ENCODE results near the gene PTPRD.
"Not testable (repeated sequence)": the region's sequence is repeated elsewhere in the genome, so short reads cannot be mapped to it uniquely, and the experiment has no call there.

The PTPRD gene

GRCh38 chr9:8697565-8697964, 1915.2 kb downstream of the PTPRD start:
- not testable (repeated sequence) for DNase-seq

- no peak for DNase-seq
Measured at GRCh38 chr9:8696516-8696915, 1916.3 kb downstream of the PTPRD start.

- no peak for DNase-seq
Measured at GRCh38 chr9:8694983-8695588, 1917.7 kb downstream of the PTPRD start.

DNA sequence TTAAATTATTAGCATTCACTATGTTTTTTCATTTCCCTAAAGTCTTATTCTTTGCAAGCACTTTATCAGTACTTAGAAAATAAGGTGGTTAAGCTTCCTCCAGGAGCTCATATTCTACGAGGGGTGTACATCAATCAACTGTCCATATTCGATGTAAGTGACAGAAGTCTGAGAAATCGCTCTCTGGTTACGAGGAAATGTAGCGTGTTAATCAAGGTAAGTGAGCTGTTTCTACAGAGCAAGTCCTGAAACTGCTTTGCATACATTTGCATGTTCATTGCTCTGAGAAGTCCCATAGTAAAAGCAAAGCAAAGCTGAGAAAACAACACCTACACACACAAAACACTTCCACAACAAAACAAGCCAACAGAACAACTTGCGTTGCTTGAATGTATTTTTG, 1919.3 kb downstream of the PTPRD start:
- DNase-seq = no peak

GRCh38 chr9:8686516-8686915, 1926.3 kb downstream of the PTPRD start:
- DNase-seq = no peak

- no peak for DNase-seq
Measured at GRCh38 chr9:8685825-8686224, 1927.0 kb downstream of the PTPRD start.

GRCh38 chr9:8684978-8685708, 1927.7 kb downstream of the PTPRD start:
- no peak for DNase-seq

- DNase-seq = no peak
Measured at GRCh38 chr9:8683496-8683895, 1929.3 kb downstream of the PTPRD start.

GRCh38 chr9:8680658-8681057, 1932.1 kb downstream of the PTPRD start:
- DNase-seq = no peak

DNA sequence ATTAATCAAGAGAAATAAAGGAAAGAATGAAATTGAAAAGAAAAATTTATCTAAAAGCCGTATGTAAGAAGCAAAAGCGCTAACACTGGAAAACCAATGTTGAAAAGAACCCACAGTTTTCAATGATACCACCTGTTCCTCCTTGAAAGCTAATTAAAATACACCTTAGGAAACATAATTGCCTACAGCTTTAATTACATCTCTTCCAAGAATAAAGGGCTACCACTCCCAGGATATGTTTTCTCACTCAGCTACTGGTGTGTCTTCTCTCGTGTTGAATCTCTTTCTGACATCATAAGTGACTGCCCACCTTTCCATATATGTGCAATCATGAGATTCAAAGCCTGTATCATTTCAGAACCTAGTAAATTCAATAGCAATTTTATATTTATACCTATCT, 1932.6 kb downstream of the PTPRD start:
- DNase-seq = no peak

DNA sequence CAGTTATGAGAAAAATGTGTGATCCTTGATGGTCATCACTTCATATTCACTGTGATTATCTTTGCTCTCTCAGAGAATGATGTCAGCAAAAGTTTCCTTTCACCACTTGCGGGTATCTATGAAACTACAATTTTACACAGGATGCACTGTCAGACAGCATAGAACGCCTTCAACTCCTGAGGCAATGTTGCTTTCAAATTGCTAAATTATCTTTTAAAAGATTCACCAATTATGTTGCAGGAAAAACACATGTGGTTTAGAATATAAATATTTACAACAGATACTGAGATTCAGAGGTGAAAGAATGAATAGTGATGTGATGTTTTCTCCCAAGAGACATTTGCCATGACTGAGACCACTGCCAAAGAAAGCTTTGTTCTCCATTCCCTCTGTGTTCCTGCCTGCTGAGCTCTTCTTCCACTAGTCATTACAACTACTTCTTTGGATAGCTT, 1933.4 kb downstream of the PTPRD start:
- DNase-seq = no peak

GRCh38 chr9:8677741-8678140, 1935.1 kb downstream of the PTPRD start:
- no peak for DNase-seq

GRCh38 chr9:8674536-8674935, 1938.3 kb downstream of the PTPRD start:
- DNase-seq = no peak

DNA sequence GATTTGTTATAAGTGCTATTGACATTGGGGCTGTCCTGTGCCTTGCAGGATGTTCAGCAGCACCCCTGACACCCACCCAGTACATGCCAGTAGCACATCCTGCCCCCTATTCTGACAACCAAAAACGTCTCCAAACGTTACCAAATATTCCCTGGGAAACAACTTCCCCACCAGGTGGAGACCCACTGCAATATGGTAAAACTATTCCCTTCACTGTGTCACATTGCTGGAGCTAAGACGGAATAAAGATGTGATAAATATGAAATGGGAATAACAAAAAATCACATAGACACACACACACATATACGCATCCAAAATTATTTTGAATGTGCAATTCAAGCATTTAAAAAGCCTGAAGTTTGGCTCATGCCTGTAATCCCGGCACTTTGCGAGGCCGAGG, 1939.0 kb downstream of the PTPRD start:
- DNase-seq = no peak

GRCh38 chr9:8670751-8671150, 1942.1 kb downstream of the PTPRD start:
- no peak for DNase-seq

GRCh38 chr9:8668751-8669150, 1944.1 kb downstream of the PTPRD start:
- no peak for DNase-seq

DNA sequence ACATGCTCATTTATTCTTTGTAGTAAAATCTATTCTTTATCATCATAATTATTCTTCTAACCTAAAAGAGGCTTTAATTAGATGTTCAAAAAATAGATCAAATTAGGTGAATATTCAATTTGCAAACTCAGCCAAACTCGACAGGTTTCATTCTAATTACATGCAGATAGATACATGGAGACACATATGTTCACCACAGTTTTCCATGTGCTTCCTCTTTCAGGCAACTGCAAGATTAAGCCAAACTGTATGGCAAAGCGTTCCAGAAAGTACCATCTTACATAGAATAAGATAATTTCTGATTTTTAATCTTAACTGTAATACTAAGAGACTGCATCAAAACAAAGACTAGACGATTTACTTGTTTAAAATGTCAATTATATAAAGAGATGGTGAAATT, 1944.6 kb downstream of the PTPRD start:
- no peak for DNase-seq

GRCh38 chr9:8666060-8666459, 1946.7 kb downstream of the PTPRD start:
- DNase-seq = no peak

GRCh38 chr9:8660383-8660782, 1952.4 kb downstream of the PTPRD start:
- DNase-seq = peak; percentile 4

DNA sequence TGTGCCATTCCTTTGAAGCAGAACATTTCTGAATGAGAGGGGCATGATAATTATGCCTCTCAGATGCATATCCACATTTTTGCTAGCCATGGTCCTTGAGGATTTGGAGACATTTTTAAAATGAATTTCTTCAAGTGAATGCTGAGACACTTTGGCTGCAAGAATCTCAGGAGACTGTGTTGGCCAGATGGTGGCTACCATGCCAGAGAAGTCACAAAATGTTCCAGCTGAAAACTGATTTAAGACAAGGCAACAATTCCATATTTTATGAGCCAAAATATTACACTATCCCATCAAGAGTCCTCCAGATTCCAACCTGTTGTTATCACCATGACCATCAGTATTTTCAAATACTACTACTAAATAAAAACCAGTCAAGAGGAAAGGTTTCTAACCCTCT, 1953.7 kb downstream of the PTPRD start:
- no peak for DNase-seq

DNA sequence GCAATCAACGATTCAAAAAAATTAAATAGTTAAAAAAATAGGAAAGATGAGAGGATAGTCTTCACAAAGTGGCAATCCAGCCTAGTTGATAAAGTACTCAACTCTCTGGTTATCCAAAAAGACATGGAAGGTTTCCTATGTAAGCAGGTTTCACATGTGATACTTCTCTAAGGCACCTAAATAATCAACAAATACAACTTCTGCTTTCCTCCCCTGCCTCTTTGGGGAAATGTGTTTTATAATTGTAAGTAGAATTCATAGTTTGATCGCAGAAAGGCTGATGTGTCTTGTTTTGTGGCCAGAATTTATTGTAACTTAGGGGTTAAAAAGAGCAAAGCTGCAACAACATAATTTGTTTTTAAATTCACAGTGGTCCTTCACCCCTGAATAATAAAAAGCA, 1957.7 kb downstream of the PTPRD start:
- DNase-seq = no peak

DNA sequence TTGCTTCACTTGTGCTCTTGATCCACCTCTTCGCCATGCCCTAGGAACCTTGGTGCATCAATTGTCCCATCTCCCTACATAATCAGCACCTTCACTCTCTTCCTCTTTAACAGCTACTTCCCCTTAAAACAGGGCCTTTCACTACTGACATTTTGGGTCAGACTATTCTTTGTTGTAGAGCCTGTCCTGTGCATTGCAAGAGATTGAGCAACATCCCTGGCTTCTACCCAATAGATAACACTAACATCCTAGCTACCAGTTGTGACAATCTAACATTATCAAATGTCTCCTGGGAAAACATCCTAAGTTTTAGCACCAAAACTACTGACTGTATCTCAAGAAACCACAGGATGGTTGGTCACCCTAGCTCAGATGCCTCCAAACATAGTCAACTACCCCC, 1958.9 kb downstream of the PTPRD start:
- DNase-seq = no peak

GRCh38 chr9:8653111-8653510, 1959.7 kb downstream of the PTPRD start:
- DNase-seq = no peak

DNA sequence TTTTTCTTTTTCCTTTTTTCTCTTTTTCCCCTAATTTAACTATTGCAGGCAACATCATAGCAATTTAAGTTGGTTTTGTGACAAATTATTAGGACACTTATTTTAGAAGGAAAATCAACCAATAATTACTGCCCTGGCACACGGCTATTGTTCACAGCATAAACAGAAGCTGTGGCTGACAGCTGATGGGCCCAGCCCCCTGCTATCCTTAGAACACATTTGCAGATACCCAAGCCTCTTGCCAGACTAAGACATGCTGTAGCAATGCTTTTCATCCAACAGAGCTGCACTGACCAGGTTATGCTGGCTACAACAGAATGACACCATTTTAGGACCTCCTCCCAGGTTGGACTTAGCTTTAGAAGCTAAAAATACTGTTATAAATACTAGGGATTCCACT, 1960.5 kb downstream of the PTPRD start:
- DNase-seq = no peak

DNA sequence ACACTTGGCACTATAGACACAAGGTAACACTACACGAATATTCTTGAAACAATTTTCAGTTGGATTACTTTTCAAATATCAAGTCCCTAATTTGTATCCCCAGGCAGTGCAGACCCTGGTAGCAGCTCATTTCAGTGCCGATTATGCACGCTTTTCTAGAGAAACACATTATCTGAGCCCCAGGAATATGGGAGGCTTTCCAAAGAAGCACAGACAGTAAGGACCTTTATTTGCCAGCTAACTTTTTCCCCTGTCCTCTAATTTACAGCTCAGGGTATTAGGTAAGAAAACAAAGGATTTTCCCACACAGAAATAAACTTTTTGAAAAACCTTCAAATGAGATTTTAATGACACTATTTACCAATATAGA, 1961.0 kb downstream of the PTPRD start:
- DNase-seq = no peak
